GM20431 (cell line): ENCODE data around the gene CACNB4.

Experiments
- in situ Hi-C: fragments of 300-500 bp; cut with MseI, MboI; formaldehyde crosslinking; loops from one replicate; pipeline ENCODE4 v1.15.0; 2020; ENCODE audit warnings: low sequenced_read_pairs; ENCODE audit not compliant: unreplicated experiment

Gene CACNB4

GRCh38 chr2:151983221-151983620 is 115.6 kb downstream of the CACNB4 start:
- in situ Hi-C loops = no loop called here

DNA sequence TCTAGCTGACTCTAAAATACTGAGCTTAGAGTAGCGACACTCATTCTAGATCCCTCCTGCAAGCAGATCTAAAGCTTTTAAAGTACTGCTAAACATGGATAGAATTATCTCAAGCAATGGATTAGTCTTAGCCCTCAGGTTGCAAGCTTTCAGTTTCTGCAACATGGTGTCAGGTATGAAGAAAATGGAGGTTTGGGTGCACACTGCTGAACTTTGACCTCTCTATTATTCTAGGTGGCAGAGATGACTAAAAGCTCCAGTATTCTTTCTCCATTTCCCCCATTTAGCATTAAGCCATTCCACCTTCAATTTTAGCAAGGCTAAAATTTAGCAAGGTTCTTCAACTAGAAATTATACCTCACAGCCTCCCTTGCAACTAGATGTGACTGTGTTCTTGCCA is 117.0 kb downstream of the CACNB4 start:
- in situ Hi-C loops = no loop called here

- in situ Hi-C loops = no loop called here
Observed at GRCh38 chr2:151979694-151980093, 119.2 kb downstream of the CACNB4 start.

DNA sequence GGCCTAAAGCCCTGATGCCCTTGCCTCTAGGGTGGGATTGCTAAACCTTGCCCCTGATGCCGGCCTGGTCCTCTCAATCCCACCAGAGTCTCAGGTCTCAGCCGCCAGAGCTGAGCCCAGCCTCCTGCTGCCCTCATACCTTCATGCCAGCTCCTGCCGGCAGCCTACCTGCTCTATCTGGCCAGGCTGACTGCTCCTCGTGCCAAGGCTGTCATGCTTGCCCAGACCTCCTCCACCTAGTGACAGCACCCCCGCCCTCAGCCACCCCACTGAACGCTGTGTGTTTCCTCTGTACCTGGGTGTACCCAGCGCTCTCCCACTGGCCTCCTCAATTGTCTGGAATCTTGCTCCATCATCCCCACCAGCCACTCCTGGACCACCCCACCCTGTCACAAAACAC is 120.1 kb downstream of the CACNB4 start:
- in situ Hi-C loops = no loop called here

DNA sequence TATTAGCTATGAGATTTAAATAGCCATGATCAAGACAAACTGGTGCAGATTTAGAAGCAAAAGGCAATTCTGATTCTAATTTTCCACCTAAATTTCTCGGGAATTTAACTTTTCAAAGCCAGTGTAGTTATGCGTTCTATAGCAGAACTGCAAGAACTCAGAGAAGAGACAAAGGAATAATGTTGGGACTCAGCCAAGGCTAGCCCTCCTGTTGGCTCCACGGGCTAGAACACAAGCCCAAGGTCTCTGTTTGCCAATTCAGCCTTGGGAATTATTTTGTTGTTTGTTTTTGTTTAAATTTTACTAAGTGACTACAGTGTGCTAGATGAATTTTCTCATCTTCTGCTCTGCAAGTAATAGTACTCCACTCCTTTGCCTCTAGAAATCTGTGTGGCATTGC is 121.2 kb downstream of the CACNB4 start:
- in situ Hi-C loops = no loop called here

DNA sequence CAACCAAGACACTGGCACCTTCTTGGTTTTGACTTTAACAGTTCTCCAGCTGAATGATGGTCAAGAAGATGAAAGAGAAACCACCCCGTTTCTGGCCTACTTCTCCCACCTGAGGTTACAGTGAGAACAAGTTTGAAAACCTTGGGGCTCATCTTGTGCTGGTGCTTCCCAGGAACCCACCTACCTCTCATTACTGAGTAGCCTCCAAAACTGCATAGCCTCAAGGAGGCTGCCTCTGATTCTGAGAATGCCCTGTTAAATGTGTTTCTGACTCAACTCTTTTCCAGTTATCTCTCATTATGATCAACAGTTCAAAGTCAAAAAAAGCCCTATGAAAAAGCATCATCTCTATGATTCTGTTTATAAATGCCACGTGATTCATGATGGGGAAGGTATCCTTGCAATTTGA is 121.9 kb downstream of the CACNB4 start:
- in situ Hi-C loops = no loop called here

- in situ Hi-C loops = no loop called here
Observed at GRCh38 chr2:151975460-151976414, 123.1 kb downstream of the CACNB4 start.

GRCh38 chr2:151974988-151975387 is 123.9 kb downstream of the CACNB4 start:
- in situ Hi-C loops = no loop called here

DNA sequence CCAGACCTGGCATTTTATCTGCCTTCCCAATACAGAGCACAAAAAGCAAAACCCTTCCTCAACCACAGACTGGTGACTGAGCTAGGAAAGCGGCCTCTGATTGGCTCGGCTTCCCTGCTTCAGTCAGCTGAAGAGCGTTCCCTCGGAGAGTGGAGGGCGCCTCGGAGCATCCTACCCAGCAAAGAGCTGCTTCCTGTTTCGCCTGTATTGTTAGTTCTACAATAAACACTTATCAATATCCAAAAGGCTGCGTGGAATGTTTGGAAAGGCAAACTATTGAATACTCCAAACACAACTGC is 125.0 kb downstream of the CACNB4 start:
- in situ Hi-C loops = no loop called here

- in situ Hi-C loops = no loop called here
Observed at GRCh38 chr2:151973013-151973900, 125.6 kb downstream of the CACNB4 start.

GRCh38 chr2:151972241-151973012 is 126.4 kb downstream of the CACNB4 start:
- in situ Hi-C loops = no loop called here

GRCh38 chr2:151971301-151972051 is 127.4 kb downstream of the CACNB4 start:
- in situ Hi-C loops = no loop called here

DNA sequence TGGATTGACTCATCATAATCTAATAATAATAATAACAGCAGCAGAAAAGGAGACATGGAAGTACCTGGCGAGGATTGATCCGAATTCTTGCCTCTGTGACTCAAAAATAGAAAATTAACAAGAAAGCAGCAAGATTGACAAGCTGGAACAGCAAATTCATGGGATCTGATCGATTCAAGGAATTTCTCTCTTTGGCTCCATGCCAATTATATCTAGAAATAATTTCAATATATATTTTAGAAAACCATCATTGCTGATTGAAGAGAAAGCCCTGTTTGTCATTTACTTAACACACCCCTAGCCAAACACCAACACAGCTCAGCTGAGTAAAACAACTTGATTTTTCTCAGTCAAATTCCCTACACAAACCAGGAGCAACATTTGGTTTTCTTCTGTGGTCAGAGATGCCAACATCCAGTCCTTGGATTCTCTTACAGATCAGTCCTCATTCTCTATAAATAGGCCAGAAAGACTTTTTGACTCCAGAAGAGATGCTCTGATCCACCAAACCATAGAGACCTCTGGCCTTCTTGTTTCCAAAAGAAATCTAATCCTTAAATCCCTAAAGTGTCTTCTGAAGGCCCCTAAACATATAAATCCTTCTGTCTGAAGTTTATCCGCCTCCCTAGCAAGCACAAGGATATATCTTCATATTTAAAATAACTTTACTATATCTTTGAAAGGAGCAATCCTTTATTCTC is 129.9 kb downstream of the CACNB4 start:
- in situ Hi-C loops = no loop called here

- in situ Hi-C loops = no loop called here
Observed at GRCh38 chr2:151967829-151968722, 130.8 kb downstream of the CACNB4 start.

GRCh38 chr2:151965884-151966283 is 133.0 kb downstream of the CACNB4 start:
- in situ Hi-C loops = no loop called here

GRCh38 chr2:151961558-151961957 is 137.3 kb downstream of the CACNB4 start:
- in situ Hi-C loops = no loop called here

- in situ Hi-C loops = no loop called here
Observed at GRCh38 chr2:151959238-151959637, 139.6 kb downstream of the CACNB4 start.

DNA sequence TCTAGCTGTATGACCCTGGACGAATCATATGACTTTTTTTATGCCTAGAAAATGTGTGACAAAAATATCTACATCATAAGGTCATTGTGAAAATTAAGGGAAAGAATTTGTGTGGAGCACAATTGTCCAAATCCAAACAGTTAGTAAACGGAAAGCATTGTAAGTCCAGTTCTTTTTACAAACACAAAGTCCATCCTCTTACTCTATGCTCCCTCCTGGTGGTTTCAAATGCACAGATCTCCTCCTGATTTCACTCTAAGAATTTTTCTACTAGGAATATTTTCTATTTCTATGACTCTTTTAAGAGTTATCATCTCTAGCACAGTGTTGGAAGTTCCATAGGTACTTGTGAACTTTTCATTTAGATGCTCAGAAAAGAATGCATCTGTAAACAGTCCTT is 145.4 kb downstream of the CACNB4 start:
- in situ Hi-C loops = no loop called here
